Measurements from ENCODE around the gene NCAPD2.
A peak's percentile ranks its signal among the peaks of the same experiment; 100 is the strongest.

NCAPD2 gene

GRCh38 chr12:6493497-6494257, at the start of gene NCAPD2:
Gene NCAPD2 (plus strand): TSS chr12:6494102. CDS start chr12:6495099, 997 bp downstream.
- DNase-seq (ENCODE audit: low read depth), result peak; percentile 89

GRCh38 chr12:6444704-6445688, 48.9 kb upstream of the NCAPD2 start, which contains the start of gene CD27:
Gene CD27 (plus strand): TSS chr12:6444955. CDS start chr12:6445096, 141 bp downstream.
- no peak for DNase-seq (ENCODE audit: low read depth)

- DNase-seq (ENCODE audit: low read depth), result no peak
Observed at GRCh38 chr12:6450091-6450868, 43.6 kb upstream of the NCAPD2 start.

GRCh38 chr12:6450869-6451347, 43.0 kb upstream of the NCAPD2 start:
- no peak for DNase-seq (ENCODE audit: low read depth)

- peak; percentile 64 for DNase-seq (ENCODE audit: low read depth)
Observed at GRCh38 chr12:6451348-6452244, 42.3 kb upstream of the NCAPD2 start, which contains the start of gene TAPBPL. Gene TAPBPL (plus strand): TSS chr12:6452042. CDS start chr12:6452249, 207 bp downstream.

- DNase-seq (ENCODE audit: low read depth), result no peak
Observed at GRCh38 chr12:6452245-6452943, 41.5 kb upstream of the NCAPD2 start.

GRCh38 chr12:6452944-6453630, 40.8 kb upstream of the NCAPD2 start:
- no peak for DNase-seq (ENCODE audit: low read depth)

- no peak for DNase-seq (ENCODE audit: low read depth)
Observed at GRCh38 chr12:6457220-6457945, 36.5 kb upstream of the NCAPD2 start.

- no peak for DNase-seq (ENCODE audit: low read depth)
Observed at GRCh38 chr12:6458281-6459003, 35.5 kb upstream of the NCAPD2 start.

GRCh38 chr12:6459004-6459337, 34.9 kb upstream of the NCAPD2 start:
- no peak for DNase-seq (ENCODE audit: low read depth)

- no peak for DNase-seq (ENCODE audit: low read depth)
Observed at GRCh38 chr12:6460751-6461371, 33.0 kb upstream of the NCAPD2 start.

GRCh38 chr12:6461401-6462233, 32.3 kb upstream of the NCAPD2 start:
- peak; percentile 71 for DNase-seq (ENCODE audit: low read depth)

GRCh38 chr12:6462234-6462995, 31.5 kb upstream of the NCAPD2 start:
- DNase-seq (ENCODE audit: low read depth), result no peak

GRCh38 chr12:6463216-6463615, 30.7 kb upstream of the NCAPD2 start:
- no peak for DNase-seq (ENCODE audit: low read depth)

- DNase-seq (ENCODE audit: low read depth), result no peak
Observed at GRCh38 chr12:6463858-6464257, 30.0 kb upstream of the NCAPD2 start.

- DNase-seq (ENCODE audit: low read depth), result no peak
Observed at GRCh38 chr12:6464531-6464930, 29.4 kb upstream of the NCAPD2 start.
